C4-2B (cell line): Measurements from ENCODE around the gene MYO15A.

Experiments
- ZFX ChIP-seq: fragments of 450-650 bp; IDR thresholded peaks from 2 replicates; pipeline ENCODE4 v1.6.1; 2017
- TF ChIP-seq, protein P1 (sequence below): fragments of 450-650 bp; conservative IDR thresholded peaks from 2 replicates; pipeline ENCODE4 v1.5.1; 2017; ENCODE audit warnings: mild to moderate bottlenecking

DNA sequence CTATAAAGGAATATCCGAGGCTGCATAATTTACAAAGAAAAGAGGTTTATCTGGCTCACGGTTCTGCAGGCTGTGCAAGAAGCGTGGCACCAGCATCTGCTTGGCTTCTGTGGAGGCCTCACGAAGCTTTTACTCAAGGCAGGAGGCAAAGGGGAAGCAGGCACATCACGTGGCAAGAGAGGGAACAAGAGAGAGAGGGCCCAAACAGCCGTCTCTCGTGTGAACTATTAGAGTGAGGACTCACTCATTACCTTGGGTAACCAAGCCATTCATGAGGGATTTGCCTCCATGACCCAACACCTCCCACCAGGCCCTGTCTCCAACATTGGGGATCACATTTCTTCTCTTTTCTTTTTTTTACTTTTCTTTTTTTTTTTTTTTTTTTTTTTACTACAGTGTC is 67.6 kb downstream of the MYO15A start:
- TF ChIP-seq, protein P1, sequence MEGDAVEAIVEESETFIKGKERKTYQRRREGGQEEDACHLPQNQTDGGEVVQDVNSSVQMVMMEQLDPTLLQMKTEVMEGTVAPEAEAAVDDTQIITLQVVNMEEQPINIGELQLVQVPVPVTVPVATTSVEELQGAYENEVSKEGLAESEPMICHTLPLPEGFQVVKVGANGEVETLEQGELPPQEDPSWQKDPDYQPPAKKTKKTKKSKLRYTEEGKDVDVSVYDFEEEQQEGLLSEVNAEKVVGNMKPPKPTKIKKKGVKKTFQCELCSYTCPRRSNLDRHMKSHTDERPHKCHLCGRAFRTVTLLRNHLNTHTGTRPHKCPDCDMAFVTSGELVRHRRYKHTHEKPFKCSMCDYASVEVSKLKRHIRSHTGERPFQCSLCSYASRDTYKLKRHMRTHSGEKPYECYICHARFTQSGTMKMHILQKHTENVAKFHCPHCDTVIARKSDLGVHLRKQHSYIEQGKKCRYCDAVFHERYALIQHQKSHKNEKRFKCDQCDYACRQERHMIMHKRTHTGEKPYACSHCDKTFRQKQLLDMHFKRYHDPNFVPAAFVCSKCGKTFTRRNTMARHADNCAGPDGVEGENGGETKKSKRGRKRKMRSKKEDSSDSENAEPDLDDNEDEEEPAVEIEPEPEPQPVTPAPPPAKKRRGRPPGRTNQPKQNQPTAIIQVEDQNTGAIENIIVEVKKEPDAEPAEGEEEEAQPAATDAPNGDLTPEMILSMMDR, result no peak
- TF ChIP-seq ZFX, result no peak
